22Rv1 (cell line): Measurements from ENCODE around the gene FGF1.

Source experiments
- CTCF ChIP-seq: fragments of 450-650 bp; IDR thresholded peaks from 2 replicates; pipeline ENCODE4 v1.5.1; 2017; ENCODE audit warnings: mild to moderate bottlenecking
- ZFX ChIP-seq: fragments of 450-650 bp; IDR thresholded peaks from 2 replicates; pipeline ENCODE4 v1.6.1; 2017; ENCODE audit warnings: antibody characterized with exemption, borderline replicate concordance

GRCh38 chr5:142601432-142601831, 84.5 kb downstream of the FGF1 start:
- TF ChIP-seq CTCF (peak; percentile 36; the same call in 1 of the 2 replicates), ZFX (no peak)
